DMS53 treated with DMSO at 0.1 percent for 48 hours (cell line): ENCODE data around the gene CD101.
A peak's percentile ranks its signal among the peaks of the same experiment; 100 is the strongest.

Source experiments
- DNase-seq: peaks from one replicate; lab custom pipeline; 2025; ENCODE audit not compliant: unreplicated experiment; lab: John Stamatoyannopoulos, UW

CD101 gene

GRCh38 chr1:117049857-117050256, 48.3 kb downstream of the CD101 start:
- no peak for DNase-seq

- DNase-seq: no peak
These were observed 49.9 kb downstream of the CD101 start for GRCh38 chr1:117051224-117052064.

- DNase-seq: no peak
These were observed 52.5 kb downstream of the CD101 start for GRCh38 chr1:117054068-117054467.

GRCh38 chr1:117058810-117059209, 57.2 kb downstream of the CD101 start:
- DNase-seq: peak; percentile 0

GRCh38 chr1:117059334-117059677, 57.7 kb downstream of the CD101 start:
- DNase-seq: peak; percentile 2

GRCh38 chr1:117059678-117060440, 58.3 kb downstream of the CD101 start, which contains the start of gene TTF2:
Gene TTF2, plus strand, starts transcription at chr1:117060326. Its CDS starts 21 bp downstream, at chr1:117060347.
- peak; percentile 75 for DNase-seq

- DNase-seq: no peak
These were observed 59.1 kb downstream of the CD101 start for GRCh38 chr1:117060441-117061317.

DNA sequence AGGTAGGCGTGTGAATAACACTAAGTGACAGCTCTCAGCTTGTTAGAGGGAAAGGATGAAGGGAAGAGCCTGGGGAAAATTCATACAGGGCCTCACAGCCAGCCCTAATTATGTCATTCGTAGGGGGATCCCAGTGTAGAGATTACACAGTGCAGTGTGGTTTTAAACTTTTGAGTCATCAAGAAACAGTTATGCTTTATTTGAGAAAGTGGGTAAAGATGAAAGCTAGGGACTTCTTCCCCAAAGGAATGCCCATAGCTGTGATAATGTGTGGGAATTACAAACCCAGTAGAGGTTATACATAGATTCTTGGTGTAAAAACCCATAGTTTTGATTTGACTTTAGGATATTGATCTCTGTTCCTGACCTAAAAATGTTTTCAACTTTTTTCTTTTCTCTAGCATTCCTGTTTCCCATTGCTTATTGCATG, 60.4 kb downstream of the CD101 start:
- DNase-seq: no peak

DNA sequence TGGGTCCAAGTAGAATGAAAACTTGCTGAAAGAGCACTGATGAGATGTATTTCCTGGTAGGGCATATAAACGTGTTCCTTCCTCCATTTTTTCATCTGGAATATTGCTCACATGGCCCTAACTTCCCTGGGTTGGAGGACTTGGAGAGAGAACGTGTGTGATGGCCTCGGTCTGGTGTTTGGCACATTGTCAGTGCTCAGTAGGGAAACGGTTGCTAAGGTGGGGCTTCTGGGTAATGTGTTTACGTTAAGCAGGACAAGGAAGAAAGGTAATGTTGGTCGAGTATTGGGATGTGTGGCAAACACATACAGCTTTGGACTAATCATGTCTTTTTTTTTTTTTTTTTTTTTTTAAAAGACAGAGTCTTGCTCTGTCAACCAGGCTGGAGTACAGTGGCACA, 64.8 kb downstream of the CD101 start:
- no peak for DNase-seq

- peak; percentile 2 for DNase-seq
These were observed 66.2 kb downstream of the CD101 start for GRCh38 chr1:117067533-117068370.

DNA sequence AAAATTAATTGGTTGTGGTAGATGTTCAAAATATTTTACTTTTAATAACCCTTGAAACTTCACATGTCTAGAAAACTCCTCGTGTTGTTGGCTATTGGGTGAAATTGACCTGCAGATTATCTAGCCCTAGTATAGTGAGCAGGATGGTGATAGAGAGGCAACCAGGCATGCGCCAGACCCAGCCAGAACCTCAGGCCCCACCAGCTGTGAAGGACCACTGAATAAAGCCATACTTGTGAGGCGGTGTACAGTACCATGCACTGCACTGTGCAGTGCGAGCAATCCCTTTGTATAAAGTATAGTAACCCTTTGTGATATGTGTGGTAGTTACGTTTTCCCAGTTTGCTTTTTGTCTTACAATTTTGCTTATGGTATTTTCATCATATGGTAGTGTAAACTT, 67.0 kb downstream of the CD101 start:
- no peak for DNase-seq

DNA sequence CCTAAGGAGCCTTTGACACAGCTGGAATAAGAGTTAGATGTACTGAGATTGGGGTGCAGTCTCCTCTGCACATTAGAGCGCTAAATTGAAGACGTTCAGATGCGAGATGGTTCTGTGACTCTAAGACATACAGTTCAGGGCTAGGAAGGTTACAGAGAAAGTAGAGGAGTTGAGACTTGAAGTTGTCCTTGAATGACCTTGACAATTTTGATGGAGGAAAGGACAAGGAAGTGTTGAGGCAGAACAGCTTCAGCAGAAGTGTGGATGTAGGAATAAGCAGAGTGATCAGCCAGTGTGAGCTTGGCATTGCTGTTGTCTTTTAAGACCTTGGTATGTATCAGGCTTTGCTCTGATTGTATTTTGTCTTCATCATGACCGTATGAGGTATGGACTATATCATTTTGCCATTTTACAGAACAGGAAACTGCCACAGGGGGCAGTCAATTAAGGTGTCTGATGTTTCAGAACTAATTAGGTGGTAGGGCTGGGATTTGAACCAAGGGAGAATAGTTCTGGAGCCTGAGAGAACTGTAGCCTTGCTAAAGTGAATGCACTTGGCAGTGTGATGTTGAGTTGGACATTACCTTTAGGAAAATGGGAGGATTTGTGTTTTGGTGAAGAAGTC, 67.8 kb downstream of the CD101 start:
- DNase-seq: no peak

DNA sequence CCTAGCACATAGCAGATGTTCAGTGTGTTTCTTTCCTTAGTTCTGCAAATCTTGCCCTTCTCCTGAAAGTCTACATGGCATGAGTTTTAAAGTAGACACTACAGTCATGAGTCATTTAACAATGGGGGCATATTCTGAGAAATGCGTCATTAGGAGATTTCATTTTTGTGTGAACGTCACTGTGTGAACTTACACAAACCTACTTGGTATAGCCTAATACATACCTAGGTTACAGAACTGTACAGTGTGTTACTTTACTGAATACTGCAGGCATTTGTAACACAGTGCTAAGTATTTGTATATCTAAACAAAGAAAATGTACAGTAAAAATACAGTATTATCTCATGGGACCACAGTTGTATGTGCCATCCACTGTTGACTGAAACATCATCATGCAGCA, 68.6 kb downstream of the CD101 start:
- DNase-seq: no peak

- no peak for DNase-seq
These were observed 75.1 kb downstream of the CD101 start for GRCh38 chr1:117076648-117077047.

DNA sequence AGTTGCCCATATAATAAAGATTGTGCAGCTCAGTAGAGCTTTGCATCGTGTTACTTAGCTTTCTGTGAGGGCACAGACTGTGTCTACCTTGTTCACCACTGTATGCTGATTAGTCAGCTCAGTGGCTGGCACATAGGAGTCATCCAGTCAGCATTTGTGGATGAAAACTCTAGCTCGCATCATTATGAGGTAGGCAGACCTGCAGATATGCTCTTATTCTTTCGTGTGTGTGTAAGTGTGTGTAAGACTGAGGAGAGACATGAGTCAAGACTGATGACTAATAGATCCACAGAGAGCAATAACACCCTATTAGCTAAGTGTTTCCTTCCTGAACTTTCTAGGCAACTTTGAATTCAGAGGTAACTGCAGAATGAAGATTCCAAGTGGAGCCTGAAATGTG, 75.7 kb downstream of the CD101 start:
- no peak for DNase-seq

DNA sequence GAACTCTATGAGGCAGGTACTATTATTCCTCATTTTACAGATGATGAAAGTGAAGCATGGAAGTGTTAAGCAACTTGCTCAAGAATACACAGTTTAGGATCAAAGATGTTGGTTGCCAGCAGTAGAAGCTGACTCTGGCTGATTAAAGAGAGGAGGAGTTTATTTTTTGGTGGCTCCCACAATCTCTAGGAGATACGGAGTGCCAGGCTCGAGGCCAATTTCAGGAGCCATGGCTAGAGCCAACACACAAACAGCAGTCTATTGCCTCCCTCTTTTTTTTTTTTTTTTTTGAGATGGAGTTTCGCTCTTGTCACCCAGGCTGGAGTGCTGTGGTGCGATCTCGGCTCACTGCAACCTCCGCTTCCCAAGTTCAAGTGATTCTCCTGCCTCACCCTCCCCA, 78.2 kb downstream of the CD101 start:
- DNase-seq: no peak

GRCh38 chr1:117084231-117084630, 82.7 kb downstream of the CD101 start:
- DNase-seq: no peak
